H9 (cell line): ENCODE results near the gene PHETA1. TPM values are rescaled to one million over a fixed set of nuclear protein-coding genes. Genes with fewer than 3 reads are reported as not detected.
A peak's percentile ranks its signal among the peaks of the same experiment; 100 is the strongest.

ENCODE experiments used
- DNase-seq: peaks from one replicate; pipeline ENCODE4 v3.0.0-alpha.2; 2017
- H2AFZ ChIP-seq: one replicate; pipeline ENCODE4 v1.6.1; 2013; ENCODE audit warnings: mild to moderate bottlenecking, low read length, control low read depth, moderate library complexity
- H2AK5ac ChIP-seq: 2 replicates; pipeline ENCODE4 v1.6.1; 2013; ENCODE audit warnings: low read length, control low read depth, mixed read lengths; ENCODE audit not compliant: insufficient read length
- H2BK120ac ChIP-seq: one replicate; pipeline ENCODE4 v1.6.1; 2013; ENCODE audit warnings: low read depth, mild to moderate bottlenecking, low read length, control low read depth, inconsistent platforms; ENCODE audit not compliant: poor library complexity, severe bottlenecking
- H2BK12ac ChIP-seq: 2 replicates; pipeline ENCODE4 v1.6.1; 2013; ENCODE audit warnings: low read length, control low read depth, mixed read lengths, low read depth; ENCODE audit not compliant: insufficient read length
- H2BK15ac ChIP-seq: 2 replicates; pipeline ENCODE4 v1.6.1; 2013; ENCODE audit warnings: low read depth, low read length, control low read depth
- H2BK20ac ChIP-seq: one replicate; pipeline ENCODE4 v1.6.1; 2013; ENCODE audit warnings: low read depth, mild to moderate bottlenecking, low read length, control low read depth, inconsistent platforms; ENCODE audit not compliant: poor library complexity, severe bottlenecking
- H2BK5ac ChIP-seq: 2 replicates; pipeline ENCODE4 v1.6.1; 2013; ENCODE audit warnings: low read length, control low read depth, mixed read lengths; ENCODE audit not compliant: insufficient read length
- H3K14ac ChIP-seq: 2 replicates; pipeline ENCODE4 v1.6.1; 2013; ENCODE audit warnings: low read length, control low read depth; ENCODE audit not compliant: insufficient read depth
- H3K18ac ChIP-seq: 2 replicates; pipeline ENCODE4 v1.6.1; 2013; ENCODE audit warnings: low read depth, mild to moderate bottlenecking, mixed read lengths, low read length, control low read depth; ENCODE audit not compliant: insufficient read length
- H3K23ac ChIP-seq: 2 replicates; pipeline ENCODE4 v1.6.1; 2013; ENCODE audit warnings: low read length, control low read depth, mixed read lengths, low read depth; ENCODE audit not compliant: insufficient read length
- H3K23me2 ChIP-seq: 2 replicates; pipeline ENCODE4 v1.6.1; 2013; ENCODE audit warnings: low read depth, mild to moderate bottlenecking, mixed read lengths, low read length, control low read depth; ENCODE audit not compliant: insufficient read length, poor library complexity, severe bottlenecking
- H3K27ac ChIP-seq: 2 replicates; pipeline ENCODE4 v1.5.1; 2013; ENCODE audit warnings: low read length, control low read depth, mixed read lengths, low read depth; ENCODE audit not compliant: insufficient read length
- H3K27me3 ChIP-seq: 2 replicates; pipeline ENCODE4 v1.6.1; 2013; ENCODE audit warnings: low read length, control low read depth, inconsistent platforms; ENCODE audit not compliant: insufficient read depth
- H3K4ac ChIP-seq: 2 replicates; pipeline ENCODE4 v1.6.1; 2013; ENCODE audit warnings: low read depth, mild to moderate bottlenecking, control low read depth, inconsistent platforms, low read length, moderate library complexity
- H3K4me1 ChIP-seq: 2 replicates; pipeline ENCODE4 v1.6.1; 2013; ENCODE audit warnings: low read length, control low read depth, inconsistent platforms; ENCODE audit not compliant: insufficient read depth
- H3K4me2 ChIP-seq: 2 replicates; pipeline ENCODE4 v1.6.1; 2013; ENCODE audit warnings: low read length, control low read depth, mixed read lengths; ENCODE audit not compliant: insufficient read length, insufficient read depth
- H3K56ac ChIP-seq: 2 replicates; pipeline ENCODE4 v1.6.1; 2013; ENCODE audit warnings: low read depth, mild to moderate bottlenecking, mixed read lengths, low read length, control low read depth; ENCODE audit not compliant: insufficient read length
- H3K79me1 ChIP-seq: 2 replicates; pipeline ENCODE4 v1.6.1; 2013; ENCODE audit warnings: low read depth, mild to moderate bottlenecking, moderate library complexity, low read length, control low read depth, inconsistent platforms; ENCODE audit not compliant: insufficient read depth, poor library complexity, severe bottlenecking
- H3K79me2 ChIP-seq: 2 replicates; pipeline ENCODE4 v1.6.1; 2013; ENCODE audit warnings: low read length, control low read depth, inconsistent platforms; ENCODE audit not compliant: insufficient read depth
- H3K9ac ChIP-seq: 2 replicates; pipeline ENCODE4 v1.6.1; 2013; ENCODE audit warnings: low read length, control low read depth, mixed read lengths; ENCODE audit not compliant: insufficient read length; ENCODE audit errors: extremely low read depth
- H3K9me3 ChIP-seq: one replicate; pipeline ENCODE4 v1.6.1; 2013; ENCODE audit warnings: low read depth, low read length, inconsistent platforms; ENCODE audit not compliant: control insufficient read depth
- H3T11ph ChIP-seq: one replicate; pipeline ENCODE4 v1.6.1; 2013; ENCODE audit warnings: mild to moderate bottlenecking, low read length, control low read depth, inconsistent platforms
- H4K20me1 ChIP-seq: one replicate; pipeline ENCODE4 v1.6.1; 2013; ENCODE audit not compliant: control insufficient read depth, insufficient read length, insufficient read depth
- H4K5ac ChIP-seq: 2 replicates; pipeline ENCODE4 v1.6.1; 2013; ENCODE audit warnings: low read depth, mild to moderate bottlenecking, mixed read lengths, low read length, control low read depth; ENCODE audit not compliant: insufficient read length
- H4K8ac ChIP-seq: replicated peaks from 2 replicates; pipeline ENCODE4 v1.6.1; 2013; ENCODE audit warnings: low read length, control low read depth, mixed read lengths, low read depth; ENCODE audit not compliant: insufficient read length
- H4K91ac ChIP-seq: 2 replicates; pipeline ENCODE4 v1.6.1; 2013; ENCODE audit warnings: low read depth, mild to moderate bottlenecking, moderate library complexity, mixed read lengths, low read length, control low read depth; ENCODE audit not compliant: insufficient read length
- H3K27ac Mint-ChIP-seq, 3 experiments: 2 replicates in 2 of 3; 3 replicates in 1 of 3; pipeline ENCODE4 v1.8.0; 2020 to 2021; ENCODE audit warnings: mixed read lengths in 3 of 3, mild to moderate bottlenecking in 1 of 3, moderate library complexity in 1 of 3
- H3K27me3 Mint-ChIP-seq: 2 replicates; pipeline ENCODE4 v1.8.0; 2021; ENCODE audit warnings: low read depth, mild to moderate bottlenecking, moderate library complexity, mixed read lengths
- H3K36me3 Mint-ChIP-seq, 3 experiments: 2 replicates in 2 of 3; 3 replicates in 1 of 3; pipeline ENCODE4 v1.8.0; 2020 to 2021; ENCODE audit warnings: low read depth in 3 of 3, mixed read lengths in 3 of 3; ENCODE audit not compliant: insufficient read depth in 1 of 3
- H3K4me1 Mint-ChIP-seq, 2 experiments: 2 replicates each; pipeline ENCODE4 v1.8.0; 2020; ENCODE audit warnings: mixed read lengths in 2 of 2
- H3K4me3 Mint-ChIP-seq, 2 experiments: 2 replicates in 1 of 2; 3 replicates in 1 of 2; pipeline ENCODE4 v1.8.0; 2020 to 2021; ENCODE audit warnings: mild to moderate bottlenecking in 2 of 2, mixed read lengths in 2 of 2, moderate library complexity in 1 of 2
- H3K9me3 Mint-ChIP-seq, 2 experiments: 2 replicates in 1 of 2; 3 replicates in 1 of 2; pipeline ENCODE4 v1.8.0; 2020; ENCODE audit warnings: mild to moderate bottlenecking in 2 of 2, mixed read lengths in 2 of 2, moderate library complexity in 1 of 2
- WGBS: extraction: QIAGEN DNeasy Blood & Tissue Kit; methylation state at CpG from one replicate; pipeline ENCODE4 v1.1.7; 2013; ENCODE audit warnings: missing lambda C conversion rate, low lambda C conversion rate, mixed read lengths; ENCODE audit not compliant: insufficient read length; ENCODE audit errors: extremely low coverage; 5-methylcytosine and 5-hydroxymethylcytosine counted together
- total RNA-seq: library from RNA; stranded (reverse); gene quantifications from 2 replicates; pipeline ENCODE4 v1.2.1, GENCODE V29; 2021
- TF ChIP-seq, protein P1 (sequence below): fragments of 200-600 bp; sonication (generic); conservative IDR thresholded peaks from 3 replicates; pipeline ENCODE4 v1.8.0; 2021; ENCODE audit warnings: antibody characterized with exemption, mild to moderate bottlenecking

PHETA1 gene
- total RNA-seq, 1 experiment from 2014 or later, result 13.1 TPM

DNA sequence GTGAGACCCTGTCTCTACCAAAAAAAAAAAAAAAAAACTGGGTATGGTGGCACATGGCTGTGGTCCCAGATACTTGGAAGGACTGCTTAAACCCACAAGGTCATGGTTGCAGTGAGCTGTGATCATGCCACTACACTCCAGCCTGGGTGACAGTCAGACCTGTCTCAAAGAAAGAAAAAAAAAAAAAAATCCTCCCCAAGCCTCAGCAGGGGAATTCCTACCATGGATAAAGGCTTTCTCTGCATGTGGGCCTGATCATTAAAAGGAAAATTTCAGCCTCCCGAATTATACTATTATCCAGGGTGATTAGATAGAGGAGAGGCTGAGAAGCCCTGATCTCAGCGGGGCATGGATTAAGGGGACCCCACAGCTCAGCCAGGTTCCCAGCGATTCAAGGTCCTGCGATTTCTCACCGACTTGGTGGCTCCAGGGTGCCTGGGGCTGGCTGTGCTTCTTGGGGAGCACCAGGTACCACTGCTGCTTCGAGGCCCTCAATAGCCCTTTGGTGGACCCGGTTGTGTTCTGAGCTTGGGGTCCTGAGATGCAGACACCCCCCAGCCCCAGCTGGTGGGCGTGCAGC lies 42.4 kb upstream of the PHETA1 start:
- H3K79me1 ChIP-seq, result peaks cover 8% of the 10 kb centered on the region
- H3K4me2 ChIP-seq, result no peak overlapping the region
- H2BK20ac ChIP-seq, result no peak overlapping the region
- H3K79me2 ChIP-seq, result peaks cover 55% of the 10 kb centered on the region; the same call in 1 of the 2 replicates
- H2BK120ac ChIP-seq, result no peak overlapping the region
- H3K23me2 ChIP-seq, result peaks cover 11% of the 10 kb centered on the region
- H3K4me1 ChIP-seq, result peaks cover 6% of the 10 kb centered on the region
- H2BK12ac ChIP-seq, result no peak overlapping the region
- H3K36me3 Mint-ChIP-seq, result peaks cover 3 to 9% (median 5%) of the 10 kb centered on the region in 3 experiments; a peak in 4 of 7 replicates
- no peak overlapping the region for H3K27ac ChIP-seq
- H4K20me1 ChIP-seq, result no peaks in the 10 kb centered on the region
- TF ChIP-seq, protein P1, sequence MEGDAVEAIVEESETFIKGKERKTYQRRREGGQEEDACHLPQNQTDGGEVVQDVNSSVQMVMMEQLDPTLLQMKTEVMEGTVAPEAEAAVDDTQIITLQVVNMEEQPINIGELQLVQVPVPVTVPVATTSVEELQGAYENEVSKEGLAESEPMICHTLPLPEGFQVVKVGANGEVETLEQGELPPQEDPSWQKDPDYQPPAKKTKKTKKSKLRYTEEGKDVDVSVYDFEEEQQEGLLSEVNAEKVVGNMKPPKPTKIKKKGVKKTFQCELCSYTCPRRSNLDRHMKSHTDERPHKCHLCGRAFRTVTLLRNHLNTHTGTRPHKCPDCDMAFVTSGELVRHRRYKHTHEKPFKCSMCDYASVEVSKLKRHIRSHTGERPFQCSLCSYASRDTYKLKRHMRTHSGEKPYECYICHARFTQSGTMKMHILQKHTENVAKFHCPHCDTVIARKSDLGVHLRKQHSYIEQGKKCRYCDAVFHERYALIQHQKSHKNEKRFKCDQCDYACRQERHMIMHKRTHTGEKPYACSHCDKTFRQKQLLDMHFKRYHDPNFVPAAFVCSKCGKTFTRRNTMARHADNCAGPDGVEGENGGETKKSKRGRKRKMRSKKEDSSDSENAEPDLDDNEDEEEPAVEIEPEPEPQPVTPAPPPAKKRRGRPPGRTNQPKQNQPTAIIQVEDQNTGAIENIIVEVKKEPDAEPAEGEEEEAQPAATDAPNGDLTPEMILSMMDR, result no peak
- no peak for DNase-seq
- no peak overlapping the region for H4K5ac ChIP-seq
- H3K23ac ChIP-seq, result no peak overlapping the region
- no peak overlapping the region for H3K18ac ChIP-seq
- H3K4me1 Mint-ChIP-seq, result peaks cover 62 to 72% of the 10 kb centered on the region in 2 experiments
- no peaks in the 10 kb centered on the region for H3K27me3 ChIP-seq
- H2AK5ac ChIP-seq, result no peak overlapping the region
- no peaks in the 10 kb centered on the region; the same call in 1 of the 2 replicates for H3K27me3 Mint-ChIP-seq
- WGBS, result no CpG with 5 or more reads among the region's 8 CpGs
- H3K9me3 ChIP-seq, result no peaks in the 10 kb centered on the region
- H3K9me3 Mint-ChIP-seq, result no peaks in the 10 kb centered on the region
- H3K4me3 Mint-ChIP-seq, result no peak overlapping the region
- H4K8ac ChIP-seq, result no peak overlapping the region
- H2BK15ac ChIP-seq, result no peak overlapping the region
- H3K4ac ChIP-seq, result no peak overlapping the region
- H3K9ac ChIP-seq, result no peak overlapping the region
- no peak overlapping the region for H4K91ac ChIP-seq
- H3K56ac ChIP-seq, result no peak overlapping the region
- H3K27ac Mint-ChIP-seq, result peak overlapping the region in 1 of 3 experiments; percentile 31; a peak in 1 of 7 replicates
- H3T11ph ChIP-seq, result no peak overlapping the region
- no peak overlapping the region for H3K14ac ChIP-seq
- H2BK5ac ChIP-seq, result no peak overlapping the region
- no peak overlapping the region for H2AFZ ChIP-seq
